Activated naive CD8-positive, alpha-beta T cell treated with anti-CD3 and anti-CD28 coated beads, Interleukin-2, amount 50 U/mL, for 24 hours (primary cell): ENCODE data around the gene DENND1B.

Experiments used
- ATAC-seq: fragments of 150-1000 bp; cut with Tn5 transposase; one replicate; pipeline ENCODE4 v1.10.0; 2021
- DNase-seq: peaks from one replicate; pipeline ENCODE4 v3.0.0; 2021
- H3K27ac Mint-ChIP-seq: one replicate; pipeline ENCODE4 v1.8.0; 2021; ENCODE audit warnings: mild to moderate bottlenecking, mixed read lengths
- H3K27me3 Mint-ChIP-seq: one replicate; pipeline ENCODE4 v1.8.0; 2021; ENCODE audit warnings: mixed read lengths
- H3K36me3 Mint-ChIP-seq: one replicate; pipeline ENCODE4 v1.8.0; 2021; ENCODE audit warnings: low read depth, mixed read lengths
- H3K4me1 Mint-ChIP-seq: one replicate; pipeline ENCODE4 v1.8.0; 2021; ENCODE audit warnings: mixed read lengths
- H3K4me3 Mint-ChIP-seq: one replicate; pipeline ENCODE4 v1.8.0; 2021; ENCODE audit warnings: mild to moderate bottlenecking, moderate library complexity, mixed read lengths
- H3K9me3 Mint-ChIP-seq: one replicate; pipeline ENCODE4 v1.8.0; 2021; ENCODE audit warnings: mixed read lengths

DENND1B gene

GRCh38 chr1:197775282-197776262 lies at the start of gene DENND1B:
DENND1B (minus strand) TSS chr1:197775480; CDS start chr1:197775155, 325 bp downstream.
- Mint-ChIP-seq H3K4me1 (peaks cover 70% of the 10 kb centered on the region), H3K9me3 (peaks cover 4% of the 10 kb centered on the region), H3K27ac (peak within 1 kb of the TSS; percentile 99), H3K36me3 (peaks cover 9% of the 10 kb centered on the region), H3K27me3 (no peaks in the 10 kb centered on the region), H3K4me3 (peak within 1 kb of the TSS; percentile 92)
- peak; percentile 80 for DNase-seq
- peak; percentile 73 for ATAC-seq

- Mint-ChIP-seq H3K9me3 (peaks cover 8% of the 10 kb centered on the region), H3K27ac (no peak overlapping the region), H3K36me3 (no peaks in the 10 kb centered on the region), H3K27me3 (no peaks in the 10 kb centered on the region), H3K4me1 (no peaks in the 10 kb centered on the region), H3K4me3 (no peak overlapping the region)
- no peak for ATAC-seq
- no peak for DNase-seq
These were observed 39.0 kb upstream of the DENND1B start for GRCh38 chr1:197814306-197814705.

- Mint-ChIP-seq H3K4me3 (no peak overlapping the region), H3K27ac (no peak overlapping the region), H3K9me3 (peaks cover 8% of the 10 kb centered on the region), H3K27me3 (no peaks in the 10 kb centered on the region), H3K4me1 (no peaks in the 10 kb centered on the region), H3K36me3 (no peaks in the 10 kb centered on the region)
- no peak for ATAC-seq
- DNase-seq, result no peak
These were observed 38.5 kb upstream of the DENND1B start for GRCh38 chr1:197813741-197814140.

GRCh38 chr1:197811769-197812168 lies 36.5 kb upstream of the DENND1B start:
- Mint-ChIP-seq H3K27me3 (no peaks in the 10 kb centered on the region), H3K9me3 (peaks cover 8% of the 10 kb centered on the region), H3K27ac (no peak overlapping the region), H3K4me3 (no peak overlapping the region), H3K4me1 (peaks cover 1% of the 10 kb centered on the region), H3K36me3 (no peaks in the 10 kb centered on the region)
- ATAC-seq (no peak), DNase-seq (no peak)

GRCh38 chr1:197810812-197811211 lies 35.5 kb upstream of the DENND1B start:
- ATAC-seq, result no peak
- peaks cover 8% of the 10 kb centered on the region for H3K9me3 Mint-ChIP-seq
- no peaks in the 10 kb centered on the region for H3K27me3 Mint-ChIP-seq
- H3K36me3 Mint-ChIP-seq, result no peaks in the 10 kb centered on the region
- H3K4me3 Mint-ChIP-seq, result no peak overlapping the region
- no peak overlapping the region for H3K27ac Mint-ChIP-seq
- peaks cover 2% of the 10 kb centered on the region for H3K4me1 Mint-ChIP-seq
- DNase-seq, result no peak

GRCh38 chr1:197808880-197809279 lies 33.6 kb upstream of the DENND1B start:
- H3K36me3 Mint-ChIP-seq, result no peaks in the 10 kb centered on the region

GRCh38 chr1:197807739-197808453 lies 32.6 kb upstream of the DENND1B start:
- Mint-ChIP-seq H3K9me3 (peaks cover 8% of the 10 kb centered on the region), H3K4me1 (peaks cover 2% of the 10 kb centered on the region), H3K4me3 (no peak overlapping the region), H3K27ac (no peak overlapping the region), H3K27me3 (no peaks in the 10 kb centered on the region), H3K36me3 (no peaks in the 10 kb centered on the region)
- ATAC-seq (no peak), DNase-seq (no peak)

More at GRCh38 chr1:197808880-197809279, 33.6 kb upstream of the DENND1B start:
- ATAC-seq (no peak), DNase-seq (no peak)
- no peaks in the 10 kb centered on the region for H3K27me3 Mint-ChIP-seq
- H3K4me1 Mint-ChIP-seq, result peaks cover 2% of the 10 kb centered on the region
- H3K4me3 Mint-ChIP-seq, result no peak overlapping the region
- H3K9me3 Mint-ChIP-seq, result peaks cover 8% of the 10 kb centered on the region
- no peak overlapping the region for H3K27ac Mint-ChIP-seq

- Mint-ChIP-seq H3K4me1 (peaks cover 2% of the 10 kb centered on the region), H3K4me3 (no peak overlapping the region), H3K9me3 (peaks cover 6% of the 10 kb centered on the region), H3K27me3 (no peaks in the 10 kb centered on the region), H3K27ac (no peak overlapping the region), H3K36me3 (no peaks in the 10 kb centered on the region)
- no peak for DNase-seq
- ATAC-seq, result no peak
These were observed 31.9 kb upstream of the DENND1B start for GRCh38 chr1:197807216-197807615.

- H3K27ac Mint-ChIP-seq, result no peak overlapping the region
- peaks cover 2% of the 10 kb centered on the region for H3K4me1 Mint-ChIP-seq
- H3K9me3 Mint-ChIP-seq, result peaks cover 5% of the 10 kb centered on the region
- ATAC-seq (no peak), DNase-seq (no peak)
- H3K4me3 Mint-ChIP-seq, result no peak overlapping the region
- no peaks in the 10 kb centered on the region for H3K36me3 Mint-ChIP-seq
- no peaks in the 10 kb centered on the region for H3K27me3 Mint-ChIP-seq
These were observed 31.4 kb upstream of the DENND1B start for GRCh38 chr1:197806718-197807117.

GRCh38 chr1:197801684-197802083 lies 26.4 kb upstream of the DENND1B start:
- H3K4me1 Mint-ChIP-seq, result peaks cover under 1% of the 10 kb centered on the region
- ATAC-seq, result no peak
- H3K27me3 Mint-ChIP-seq, result no peaks in the 10 kb centered on the region
- DNase-seq, result no peak
- no peak overlapping the region for H3K27ac Mint-ChIP-seq
- peaks cover 22% of the 10 kb centered on the region for H3K9me3 Mint-ChIP-seq
- H3K4me3 Mint-ChIP-seq, result no peak overlapping the region
- H3K36me3 Mint-ChIP-seq, result peaks cover 5% of the 10 kb centered on the region

- Mint-ChIP-seq H3K4me3 (no peak overlapping the region), H3K4me1 (no peaks in the 10 kb centered on the region), H3K27ac (no peak overlapping the region), H3K27me3 (no peaks in the 10 kb centered on the region), H3K9me3 (peaks cover 28% of the 10 kb centered on the region), H3K36me3 (peaks cover 8% of the 10 kb centered on the region)
- no peak for ATAC-seq
- no peak for DNase-seq
These were observed 25.8 kb upstream of the DENND1B start for GRCh38 chr1:197801111-197801482.

GRCh38 chr1:197800379-197801110 lies 25.3 kb upstream of the DENND1B start:
- H3K4me3 Mint-ChIP-seq, result no peak overlapping the region
- H3K4me1 Mint-ChIP-seq, result no peaks in the 10 kb centered on the region
- no peak for DNase-seq
- H3K27ac Mint-ChIP-seq, result no peak overlapping the region
- no peak for ATAC-seq
- no peaks in the 10 kb centered on the region for H3K27me3 Mint-ChIP-seq
- peaks cover 8% of the 10 kb centered on the region for H3K36me3 Mint-ChIP-seq
- H3K9me3 Mint-ChIP-seq, result peaks cover 33% of the 10 kb centered on the region

GRCh38 chr1:197799271-197799670 lies 24.0 kb upstream of the DENND1B start:
- Mint-ChIP-seq H3K9me3 (peaks cover 33% of the 10 kb centered on the region), H3K27ac (no peak overlapping the region), H3K4me1 (no peaks in the 10 kb centered on the region), H3K36me3 (peaks cover 8% of the 10 kb centered on the region), H3K27me3 (no peaks in the 10 kb centered on the region), H3K4me3 (no peak overlapping the region)
- DNase-seq (no peak), ATAC-seq (no peak)

GRCh38 chr1:197798492-197798891 lies 23.2 kb upstream of the DENND1B start:
- ATAC-seq (no peak), DNase-seq (no peak)
- H3K9me3 Mint-ChIP-seq, result peaks cover 33% of the 10 kb centered on the region
- no peak overlapping the region for H3K27ac Mint-ChIP-seq
- H3K4me3 Mint-ChIP-seq, result no peak overlapping the region
- H3K36me3 Mint-ChIP-seq, result peaks cover 8% of the 10 kb centered on the region
- no peaks in the 10 kb centered on the region for H3K27me3 Mint-ChIP-seq
- H3K4me1 Mint-ChIP-seq, result no peaks in the 10 kb centered on the region
